Tibial nerve (tissue), 4 donors: Measurements from ENCODE around the gene GNB5. TPM values are rescaled to one million over a fixed set of nuclear protein-coding genes. Genes with fewer than 3 reads are reported as not detected.

Source experiments
- DNase-seq, 2 donors: peaks; one replicate each; pipeline ENCODE4 v3.0.0-alpha.2; 2019; ENCODE audit warnings: low spot score in 2 of 2
- H3K27ac ChIP-seq, 4 donors: fragments of 200-600 bp; sonication (generic) in 3 of 4; one replicate each; pipeline ENCODE4 v1.5.1; 2017 to 2019; ENCODE audit warnings: mild to moderate bottlenecking in 1 of 4
- H3K27me3 ChIP-seq, 2 donors: fragments of 200-600 bp; sonication (generic) in 1 of 2; one replicate each; pipeline versions ENCODE4 v1.5.1 to v1.6.0; 2017 to 2019
- H3K36me3 ChIP-seq, 3 donors: fragments of 200-600 bp; sonication (generic); one replicate each; pipeline ENCODE4 v1.5.1; 2018 to 2019
- H3K4me1 ChIP-seq, 4 donors: fragments of 200-600 bp; sonication (generic) in 3 of 4; one replicate each; pipeline ENCODE4 v1.5.1; 2017 to 2019
- H3K4me3 ChIP-seq, 4 donors: fragments of 200-600 bp; sonication (generic) in 3 of 4; one replicate each; pipeline ENCODE4 v1.5.1; 2017 to 2019; ENCODE audit warnings: mild to moderate bottlenecking in 1 of 4, moderate library complexity in 1 of 4
- H3K9me3 ChIP-seq, 4 donors: fragments of 200-600 bp; sonication (generic) in 3 of 4; one replicate each; pipeline ENCODE4 v1.5.1; 2017 to 2019
- EP300 ChIP-seq, 2 donors: sonication (generic); formaldehyde crosslinking; IDR thresholded peaks; one replicate each; pipeline ENCODE4 v1.6.1; 2017; ENCODE audit warnings: antibody characterized with exemption in 2 of 2, mild to moderate bottlenecking in 1 of 2
- POLR2A ChIP-seq, 2 donors: fragments of 450-650 bp; IDR thresholded peaks; one replicate each; pipeline ENCODE4 v1.6.1; 2017; ENCODE audit warnings: antibody characterized with exemption in 2 of 2, mild to moderate bottlenecking in 2 of 2, moderate library complexity in 2 of 2
- WGBS, 2 donors: methylation state at CpG; one replicate each; pipeline ENCODE4 v1.1.5; 2018; 5-methylcytosine and 5-hydroxymethylcytosine counted together
- total RNA-seq, 4 donors: library from RNA; depleted of rRNA; stranded (reverse); fragments of >200 nt; gene quantifications; one replicate each; pipeline ENCODE4 v1.1.0, GENCODE V29; 2016
- TF ChIP-seq, protein P1 (sequence below), 5 experiments: fragments of 200-600 bp in 3 of 5; fragments of 450-650 bp in 2 of 5; sonication (generic) in 3 of 5; IDR thresholded peaks; one replicate each; pipeline ENCODE4 v1.5.1; 2016 to 2019; ENCODE audit warnings: antibody characterized with exemption in 5 of 5, mild to moderate bottlenecking in 3 of 5, moderate library complexity in 2 of 5

Gene GNB5
- total RNA-seq, 4 donors from 2014 or later, result 5.5 to 24.1 (median 16.4) TPM

GRCh38 chr15:52137432-52138357, 53.5 kb downstream of the GNB5 start:
- Histone ChIP-seq H3K36me3 (peaks cover 0 to 23% (median 0%) of the 10 kb centered on the region in 3 donors), H3K27me3 (no peaks in the 10 kb centered on the region), H3K9me3 (no peaks in the 10 kb centered on the region), H3K27ac (no peak overlapping the region), H3K4me3 (no peak overlapping the region), H3K4me1 (peaks cover 0 to 16% (median 12%) of the 10 kb centered on the region in 4 donors)
- TF ChIP-seq POLR2A (IDR thresholded peaks at IDR 0.05), result no peak
- TF ChIP-seq, protein P1, sequence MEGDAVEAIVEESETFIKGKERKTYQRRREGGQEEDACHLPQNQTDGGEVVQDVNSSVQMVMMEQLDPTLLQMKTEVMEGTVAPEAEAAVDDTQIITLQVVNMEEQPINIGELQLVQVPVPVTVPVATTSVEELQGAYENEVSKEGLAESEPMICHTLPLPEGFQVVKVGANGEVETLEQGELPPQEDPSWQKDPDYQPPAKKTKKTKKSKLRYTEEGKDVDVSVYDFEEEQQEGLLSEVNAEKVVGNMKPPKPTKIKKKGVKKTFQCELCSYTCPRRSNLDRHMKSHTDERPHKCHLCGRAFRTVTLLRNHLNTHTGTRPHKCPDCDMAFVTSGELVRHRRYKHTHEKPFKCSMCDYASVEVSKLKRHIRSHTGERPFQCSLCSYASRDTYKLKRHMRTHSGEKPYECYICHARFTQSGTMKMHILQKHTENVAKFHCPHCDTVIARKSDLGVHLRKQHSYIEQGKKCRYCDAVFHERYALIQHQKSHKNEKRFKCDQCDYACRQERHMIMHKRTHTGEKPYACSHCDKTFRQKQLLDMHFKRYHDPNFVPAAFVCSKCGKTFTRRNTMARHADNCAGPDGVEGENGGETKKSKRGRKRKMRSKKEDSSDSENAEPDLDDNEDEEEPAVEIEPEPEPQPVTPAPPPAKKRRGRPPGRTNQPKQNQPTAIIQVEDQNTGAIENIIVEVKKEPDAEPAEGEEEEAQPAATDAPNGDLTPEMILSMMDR (IDR thresholded peaks at IDR 0.05), result no peak
- TF ChIP-seq EP300 (IDR thresholded peaks at IDR 0.05), result no peak
- WGBS, 2 donors, result 79 to 80% methylated on average over 12 of the region's 12 CpGs
- DNase-seq, result no peak

- 58 to 62% methylated on average over 6 of the region's 6 CpGs for WGBS, 2 donors
- H3K4me3 ChIP-seq, result no peak overlapping the region
- no peaks in the 10 kb centered on the region for H3K9me3 ChIP-seq
- H3K4me1 ChIP-seq, result peaks cover 0 to 16% (median 12%) of the 10 kb centered on the region in 4 donors
- DNase-seq, result no peak
- H3K27ac ChIP-seq, result no peak overlapping the region
- H3K36me3 ChIP-seq, result peaks cover 0 to 30% (median 0%) of the 10 kb centered on the region in 3 donors
- no peak for TF ChIP-seq EP300 (IDR thresholded peaks at IDR 0.05)
- TF ChIP-seq, protein P1 (IDR thresholded peaks at IDR 0.05), result no peak
- TF ChIP-seq POLR2A (IDR thresholded peaks at IDR 0.05), result no peak
- H3K27me3 ChIP-seq, result no peaks in the 10 kb centered on the region
Measured at GRCh38 chr15:52136442-52136980, 54.7 kb downstream of the GNB5 start.

DNA sequence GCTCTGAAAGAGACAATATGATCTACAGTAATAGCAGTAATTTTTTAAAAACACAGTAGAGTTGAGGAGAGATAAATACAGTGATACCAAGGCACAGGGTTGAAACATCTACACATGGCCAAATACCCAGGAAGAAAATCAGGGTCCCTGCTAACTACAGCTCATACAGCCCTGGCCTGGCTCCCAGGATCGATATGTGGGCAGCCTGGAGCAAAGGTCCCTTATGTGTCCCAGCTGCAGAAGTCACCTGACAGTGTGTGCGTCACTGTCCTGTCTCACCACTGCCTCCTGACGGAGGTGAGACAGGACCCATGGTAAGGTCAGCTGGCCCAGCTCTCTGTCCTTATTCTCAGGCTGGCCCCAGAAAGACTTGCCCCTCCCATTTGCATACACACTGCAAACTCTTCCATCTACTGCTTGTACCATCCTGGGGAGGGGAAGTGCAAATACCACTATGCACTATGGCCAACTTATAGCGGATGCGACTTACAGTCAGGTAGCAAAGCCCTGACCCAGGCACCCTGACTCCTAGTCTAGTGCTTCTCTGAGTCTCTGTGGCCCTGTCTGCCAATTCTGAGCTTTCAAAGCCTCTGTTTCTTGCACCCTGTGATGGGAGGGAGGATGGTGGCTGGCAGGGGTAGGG, 56.6 kb downstream of the GNB5 start:
- no peak for DNase-seq
- no peak overlapping the region for H3K27ac ChIP-seq
- H3K27me3 ChIP-seq, result no peaks in the 10 kb centered on the region
- WGBS, 2 donors, result 95 to 97% methylated on average over 5 of the region's 5 CpGs
- H3K9me3 ChIP-seq, result no peaks in the 10 kb centered on the region
- no peak overlapping the region for H3K4me3 ChIP-seq
- TF ChIP-seq EP300 (IDR thresholded peaks at IDR 0.05) (no peak), POLR2A (IDR thresholded peaks at IDR 0.05) (no peak)
- TF ChIP-seq, protein P1 (IDR thresholded peaks at IDR 0.05), result no peak
- peaks cover 0 to 29% (median 0%) of the 10 kb centered on the region in 3 donors for H3K36me3 ChIP-seq
- peaks cover 0 to 16% (median 12%) of the 10 kb centered on the region in 4 donors for H3K4me1 ChIP-seq

- TF ChIP-seq EP300 (IDR thresholded peaks at IDR 0.05) (no peak), POLR2A (IDR thresholded peaks at IDR 0.05) (no peak)
- TF ChIP-seq, protein P1 (IDR thresholded peaks at IDR 0.05), result no peak
- Histone ChIP-seq H3K27ac (no peak overlapping the region), H3K4me3 (no peak overlapping the region), H3K9me3 (no peaks in the 10 kb centered on the region), H3K36me3 (peaks cover 0 to 31% (median 0%) of the 10 kb centered on the region in 3 donors), H3K27me3 (no peaks in the 10 kb centered on the region), H3K4me1 (peaks cover 0 to 16% (median 12%) of the 10 kb centered on the region in 4 donors)
- WGBS, 2 donors, result 90 to 94% methylated on average over 10 of the region's 10 CpGs
- no peak for DNase-seq
Measured at GRCh38 chr15:52133510-52134220, 57.5 kb downstream of the GNB5 start.
